Measurements from ENCODE around the gene ZDHHC6. TPM values are rescaled to one million over a fixed set of nuclear protein-coding genes. Genes with fewer than 3 reads are reported as not detected.

Gene ZDHHC6
- total and polyA plus RNA-seq, 12 donors: 10.8 to 51.9 (median 27.8) TPM

DNA sequence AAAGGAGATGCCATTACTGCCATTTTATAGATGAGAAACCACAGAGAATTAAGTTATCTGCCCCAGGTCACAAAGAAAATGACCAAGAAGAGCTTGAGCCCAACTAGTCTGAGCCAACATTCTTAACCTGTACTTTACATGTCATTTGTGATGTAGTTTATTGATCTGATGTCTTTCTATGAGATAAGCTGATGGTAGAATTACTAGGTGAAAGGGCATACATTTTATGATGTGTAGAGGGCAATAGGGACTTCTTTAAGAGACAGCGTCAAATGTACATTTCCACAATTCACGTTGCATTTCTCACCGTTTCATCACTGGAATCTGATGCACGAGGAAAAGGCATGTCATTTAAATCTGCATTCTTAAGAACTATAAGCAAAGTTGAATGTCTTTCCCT is 61.5 kb downstream of the ZDHHC6 start:
- TF ChIP-seq POLR2A (IDR thresholded peaks at IDR 0.05): no peak
- TF ChIP-seq, protein P1, sequence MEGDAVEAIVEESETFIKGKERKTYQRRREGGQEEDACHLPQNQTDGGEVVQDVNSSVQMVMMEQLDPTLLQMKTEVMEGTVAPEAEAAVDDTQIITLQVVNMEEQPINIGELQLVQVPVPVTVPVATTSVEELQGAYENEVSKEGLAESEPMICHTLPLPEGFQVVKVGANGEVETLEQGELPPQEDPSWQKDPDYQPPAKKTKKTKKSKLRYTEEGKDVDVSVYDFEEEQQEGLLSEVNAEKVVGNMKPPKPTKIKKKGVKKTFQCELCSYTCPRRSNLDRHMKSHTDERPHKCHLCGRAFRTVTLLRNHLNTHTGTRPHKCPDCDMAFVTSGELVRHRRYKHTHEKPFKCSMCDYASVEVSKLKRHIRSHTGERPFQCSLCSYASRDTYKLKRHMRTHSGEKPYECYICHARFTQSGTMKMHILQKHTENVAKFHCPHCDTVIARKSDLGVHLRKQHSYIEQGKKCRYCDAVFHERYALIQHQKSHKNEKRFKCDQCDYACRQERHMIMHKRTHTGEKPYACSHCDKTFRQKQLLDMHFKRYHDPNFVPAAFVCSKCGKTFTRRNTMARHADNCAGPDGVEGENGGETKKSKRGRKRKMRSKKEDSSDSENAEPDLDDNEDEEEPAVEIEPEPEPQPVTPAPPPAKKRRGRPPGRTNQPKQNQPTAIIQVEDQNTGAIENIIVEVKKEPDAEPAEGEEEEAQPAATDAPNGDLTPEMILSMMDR (IDR thresholded peaks at IDR 0.05): no peak
- WGBS, 4 donors: 86 to 91% (median 87%) methylated on average over 4 of the region's 4 CpGs
- Histone ChIP-seq H3K9me3 (replicated peaks in 1 of 3) (no peaks in the 10 kb centered on the region), H3K27me3 (no peaks in the 10 kb centered on the region), H3K27ac (no peak overlapping the region), H3K4me1 (replicated peaks in 1 of 2) (peaks cover 12 to 16% of the 10 kb centered on the region in 2 donors), H3K36me3 (replicated peaks in 1 of 2) (no peaks in the 10 kb centered on the region), H3K4me3 (no peak overlapping the region)
- intact Hi-C loops (cut with DNase I): no loop called here
- no peak for DNase-seq

GRCh38 chr10:112384141-112384540 is 62.6 kb downstream of the ZDHHC6 start:
- no peaks in the 10 kb centered on the region for H3K36me3 ChIP-seq (replicated peaks in 1 of 2)
- H3K27me3 ChIP-seq: no peaks in the 10 kb centered on the region
- H3K9me3 ChIP-seq (replicated peaks in 1 of 3): no peaks in the 10 kb centered on the region
- H3K4me1 ChIP-seq (replicated peaks in 1 of 2): peaks cover 12 to 16% of the 10 kb centered on the region in 2 donors
- no peak for DNase-seq
- intact Hi-C loops (cut with DNase I): no loop called here
- no peak overlapping the region for H3K4me3 ChIP-seq
- TF ChIP-seq, protein P1 (IDR thresholded peaks at IDR 0.05): no peak
- 84 to 95% (median 93%) methylated on average over 2 of the region's 2 CpGs for WGBS, 4 donors
- no peak overlapping the region for H3K27ac ChIP-seq

- peak; percentile 35 to 89 (median 80) for DNase-seq
- intact Hi-C loops (cut with DNase I): no loop called here
- TF ChIP-seq, protein P1 (IDR thresholded peaks at IDR 0.05): peak in 1 of 6 experiments; percentile 17
- TF ChIP-seq POLR2A (IDR thresholded peaks at IDR 0.05): no peak
Observed at GRCh38 chr10:112383325-112383724, 63.4 kb downstream of the ZDHHC6 start.

GRCh38 chr10:112382515-112383235 is 64.0 kb downstream of the ZDHHC6 start:
- Histone ChIP-seq H3K9me3 (replicated peaks in 1 of 3) (no peaks in the 10 kb centered on the region), H3K27ac (peak overlapping the region in 1 of 5 donors; percentile 6), H3K4me3 (no peak overlapping the region), H3K27me3 (no peaks in the 10 kb centered on the region), H3K36me3 (replicated peaks in 1 of 2) (no peaks in the 10 kb centered on the region), H3K4me1 (replicated peaks in 1 of 2) (peaks cover 12 to 16% of the 10 kb centered on the region in 2 donors)
- intact Hi-C loops (cut with DNase I): no loop called here
- 64 to 73% (median 71%) methylated on average over 9 of the region's 9 CpGs for WGBS, 4 donors
- TF ChIP-seq, protein P1 (IDR thresholded peaks at IDR 0.05): no peak
- no peak for TF ChIP-seq POLR2A (IDR thresholded peaks at IDR 0.05)
- DNase-seq: no peak

More at GRCh38 chr10:112383325-112383724, 63.4 kb downstream of the ZDHHC6 start:
- Histone ChIP-seq H3K4me1 (replicated peaks in 1 of 2) (peaks cover 12 to 16% of the 10 kb centered on the region in 2 donors), H3K36me3 (replicated peaks in 1 of 2) (no peaks in the 10 kb centered on the region), H3K4me3 (no peak overlapping the region), H3K9me3 (replicated peaks in 1 of 3) (no peaks in the 10 kb centered on the region), H3K27ac (peak overlapping the region in 2 of 5 donors; percentile 26 to 54), H3K27me3 (no peaks in the 10 kb centered on the region)
- WGBS, 4 donors: 15 to 39% (median 24%) methylated on average over 3 of the region's 3 CpGs

Other genes with a start within 250 kb of the ZDHHC6 start
- gene TECTB, start 163.5 kb downstream of the ZDHHC6 start, total RNA-seq: not detected
- gene TECTB, start 163.5 kb downstream of the ZDHHC6 start, polyA plus RNA-seq: not detected
- gene ACSL5, start 72.8 kb downstream of the ZDHHC6 start, total RNA-seq: 1 to 10 TPM; 2.1 to 8.6 (median 6.2) TPM
- 1 to 10 TPM; 4.9 to 7.5 (median 7.4) TPM for gene ACSL5, start 72.8 kb downstream of the ZDHHC6 start, polyA plus RNA-seq
- gene VTI1A, start 301 bp upstream of the ZDHHC6 start, total RNA-seq: 10 to 100 TPM; 18.1 to 64.1 (median 28.1) TPM
- 10 to 100 TPM in 1 of 3 donors, 1 to 10 TPM in 2; 5.2 to 21.6 (median 9.7) TPM for gene VTI1A, start 301 bp upstream of the ZDHHC6 start, polyA plus RNA-seq